ENCODE measurements around the gene RRP8.

DNA sequence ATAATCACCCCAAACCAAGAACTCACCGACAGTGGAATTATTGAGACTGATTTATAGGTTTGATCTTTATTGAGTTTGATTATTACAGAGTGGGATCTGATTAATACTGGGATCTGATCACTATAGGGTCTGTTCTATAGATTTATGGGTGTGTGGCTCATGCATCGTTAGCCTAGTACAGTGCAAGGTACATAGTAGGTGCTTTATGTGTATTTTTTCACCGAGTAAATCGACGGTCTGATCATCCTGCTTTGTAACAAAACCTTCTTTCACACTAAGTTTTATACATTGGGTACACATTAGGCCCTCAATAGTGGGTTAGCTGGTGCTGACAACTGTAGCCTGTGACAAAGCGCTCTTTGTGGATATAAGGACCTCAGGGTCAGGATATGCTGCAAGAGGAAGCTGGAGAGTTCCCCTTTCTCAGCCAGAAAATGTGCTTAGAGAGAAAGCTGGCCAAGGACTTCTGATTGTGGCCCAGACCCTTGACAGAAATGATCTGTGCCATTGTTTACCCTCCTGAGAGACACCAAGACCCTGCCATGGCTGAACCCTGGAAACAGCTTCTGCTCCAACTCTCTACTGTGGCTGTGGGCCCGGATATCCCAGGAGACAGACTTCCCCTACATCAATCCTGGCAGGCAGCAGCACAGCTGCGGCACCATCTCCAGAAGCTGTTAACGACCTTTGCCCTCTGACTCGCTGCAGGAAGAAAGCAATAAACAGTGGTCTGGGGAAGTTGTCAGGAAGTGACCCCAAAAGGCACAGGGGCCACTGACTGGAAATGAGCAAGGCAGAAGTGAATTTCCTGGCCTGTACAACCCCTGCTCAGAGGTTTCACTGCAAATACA is 31.9 kb upstream of the RRP8 start:
- TF ChIP-seq CTCF (IDR thresholded peaks at IDR 0.05) (no peak), POLR2A (IDR thresholded peaks at IDR 0.05) (no peak)
